Adipocyte (in vitro differentiated cells): ENCODE measurements around the gene LGR6.
"Not testable (repeated sequence)": the region's sequence is repeated elsewhere in the genome, so short reads cannot be mapped to it uniquely, and the experiment has no call there.

Source experiments
- DNase-seq: peaks from one replicate; pipeline ENCODE4 v3.0.0-alpha.2; 2015; ENCODE audit warnings: low read depth
- H3K27me3 ChIP-seq: replicated peaks from 2 replicates; pipeline ENCODE4 v1.7.0; 2013; ENCODE audit warnings: mild to moderate bottlenecking, low read length, moderate library complexity; ENCODE audit not compliant: control insufficient read depth, insufficient read depth
- H3K36me3 ChIP-seq: 2 replicates; pipeline ENCODE4 v1.7.0; 2013; ENCODE audit warnings: low read length, mild to moderate bottlenecking, moderate library complexity; ENCODE audit not compliant: control insufficient read depth, insufficient read depth, severe bottlenecking
- H3K4me1 ChIP-seq: 2 replicates; pipeline ENCODE4 v1.7.0; 2013; ENCODE audit warnings: mild to moderate bottlenecking, low read length, moderate library complexity; ENCODE audit not compliant: control insufficient read depth, insufficient read depth
- H3K4me3 ChIP-seq: 2 replicates; pipeline ENCODE4 v1.7.0; 2013; ENCODE audit warnings: mild to moderate bottlenecking, low read length, moderate library complexity
- H3K9ac ChIP-seq: 2 replicates; pipeline ENCODE4 v1.7.0; 2013; ENCODE audit warnings: mild to moderate bottlenecking, low read length, moderate library complexity
- H3K9me3 ChIP-seq: 2 replicates; pipeline ENCODE4 v1.7.0; 2013; ENCODE audit warnings: mild to moderate bottlenecking, low read length, moderate library complexity; ENCODE audit not compliant: control insufficient read depth

LGR6 gene

DNA sequence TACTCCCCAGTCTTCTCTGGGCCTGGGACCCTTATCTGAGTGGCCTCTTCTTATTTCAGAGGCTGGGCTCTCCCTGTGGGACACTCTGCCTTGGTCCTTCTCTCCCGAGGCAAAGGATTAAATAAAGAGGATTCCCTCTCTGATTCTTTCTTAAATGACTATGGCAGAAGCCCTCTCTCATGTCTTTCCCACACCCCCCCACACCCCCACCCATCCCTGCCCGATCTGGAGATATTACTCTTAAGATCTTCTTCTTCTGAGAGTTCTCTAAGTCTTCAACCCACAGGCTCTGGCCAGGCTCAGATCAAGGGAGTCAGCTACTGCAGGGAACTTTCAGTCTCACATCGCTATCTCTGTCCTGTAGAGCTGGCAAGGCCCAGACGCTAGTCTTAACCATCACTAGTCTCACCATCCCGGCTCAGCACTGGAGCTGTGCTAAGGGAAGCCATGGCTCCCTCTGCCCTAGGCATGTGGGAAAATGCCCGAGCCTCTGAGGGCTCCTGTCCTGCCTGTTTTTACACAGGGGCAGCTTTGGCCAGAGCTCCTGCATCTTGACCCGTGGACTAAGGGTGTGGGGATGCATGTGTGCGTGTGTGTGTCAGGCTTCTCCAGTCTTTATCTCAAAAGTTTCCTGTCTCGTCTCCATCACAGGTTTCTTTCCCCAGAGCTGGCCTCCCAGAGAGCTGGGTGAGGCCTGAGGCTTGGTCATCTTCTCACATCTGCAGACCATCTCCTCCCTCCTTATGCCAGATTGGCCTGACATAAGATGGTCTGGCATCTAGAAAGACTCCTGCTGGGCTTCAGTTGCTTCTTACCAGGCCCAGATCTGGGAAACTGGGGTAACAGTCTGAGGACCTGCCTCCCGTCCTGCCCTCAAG is 36.7 kb downstream of the LGR6 start:
- Histone ChIP-seq H3K4me3 (no peak overlapping the region), H3K4me1 (no peaks in the 10 kb centered on the region), H3K27me3 (peaks cover 49% of the 10 kb centered on the region), H3K9me3 (no peaks in the 10 kb centered on the region), H3K9ac (no peak overlapping the region), H3K36me3 (no peaks in the 10 kb centered on the region)
- DNase-seq = no peak

DNA sequence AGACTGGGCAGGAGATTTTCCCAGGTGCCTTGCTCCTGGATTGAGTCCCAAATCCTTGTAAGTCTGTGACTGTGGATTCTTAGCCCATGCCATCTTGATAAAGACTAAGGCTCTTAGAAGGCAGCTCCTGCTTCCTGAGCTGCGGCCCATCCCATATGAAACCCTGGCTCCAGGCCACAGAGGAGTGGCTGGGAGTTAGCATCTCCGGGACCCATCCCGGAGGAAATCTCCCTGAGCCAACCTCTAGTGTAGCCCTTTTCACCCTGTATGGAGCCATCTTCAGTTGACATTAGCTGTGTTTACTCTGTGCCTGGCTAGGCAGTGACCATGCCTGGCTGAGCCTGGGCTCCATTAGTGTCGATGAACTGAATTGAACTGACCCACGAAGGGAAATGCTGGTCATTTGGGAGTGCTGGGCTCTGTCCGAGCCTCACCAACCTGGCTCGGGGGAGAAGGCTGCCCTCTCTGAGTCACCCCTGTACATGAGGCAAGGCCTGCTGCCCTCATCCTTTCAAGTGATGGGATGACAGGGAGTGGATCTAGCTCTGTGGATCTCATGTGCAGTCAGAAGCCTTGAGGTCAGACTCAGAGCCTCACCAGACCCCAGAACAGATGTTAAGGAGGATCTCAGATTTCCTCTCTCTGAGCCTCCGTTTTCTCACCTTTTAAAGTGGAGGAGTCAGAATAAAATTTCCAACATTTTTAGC is 37.5 kb downstream of the LGR6 start:
- peaks cover 7% of the 10 kb centered on the region for H3K4me1 ChIP-seq
- no peaks in the 10 kb centered on the region for H3K9me3 ChIP-seq
- peaks cover 41% of the 10 kb centered on the region for H3K27me3 ChIP-seq
- no peak overlapping the region for H3K9ac ChIP-seq
- DNase-seq = no peak
- no peak overlapping the region for H3K4me3 ChIP-seq
- H3K36me3 ChIP-seq = no peaks in the 10 kb centered on the region

DNA sequence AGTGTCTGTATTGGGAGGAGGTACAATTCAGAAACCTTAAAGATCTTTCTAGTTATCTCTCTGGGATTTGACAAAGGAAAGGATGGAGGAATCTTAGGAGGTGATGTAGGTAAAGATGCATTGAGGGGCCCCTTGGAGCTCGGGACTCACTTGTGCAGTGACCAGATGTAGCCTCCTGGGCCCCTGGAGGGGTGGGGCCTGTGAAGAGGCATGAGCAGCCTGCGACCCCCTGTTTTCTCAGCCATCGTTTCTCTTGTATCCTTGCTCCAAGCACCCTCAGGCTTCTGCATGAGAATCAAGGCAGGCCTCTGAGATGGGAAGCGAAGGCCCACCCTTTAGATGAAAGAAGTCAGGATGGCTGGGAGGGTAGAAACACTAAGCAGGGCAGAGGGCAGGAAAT is 39.6 kb downstream of the LGR6 start:
- no peak overlapping the region for H3K4me3 ChIP-seq
- no peak overlapping the region for H3K9ac ChIP-seq
- no peaks in the 10 kb centered on the region for H3K36me3 ChIP-seq
- no peak for DNase-seq
- peaks cover 10% of the 10 kb centered on the region for H3K4me1 ChIP-seq
- H3K9me3 ChIP-seq = no peaks in the 10 kb centered on the region
- H3K27me3 ChIP-seq = peaks cover 31% of the 10 kb centered on the region

DNA sequence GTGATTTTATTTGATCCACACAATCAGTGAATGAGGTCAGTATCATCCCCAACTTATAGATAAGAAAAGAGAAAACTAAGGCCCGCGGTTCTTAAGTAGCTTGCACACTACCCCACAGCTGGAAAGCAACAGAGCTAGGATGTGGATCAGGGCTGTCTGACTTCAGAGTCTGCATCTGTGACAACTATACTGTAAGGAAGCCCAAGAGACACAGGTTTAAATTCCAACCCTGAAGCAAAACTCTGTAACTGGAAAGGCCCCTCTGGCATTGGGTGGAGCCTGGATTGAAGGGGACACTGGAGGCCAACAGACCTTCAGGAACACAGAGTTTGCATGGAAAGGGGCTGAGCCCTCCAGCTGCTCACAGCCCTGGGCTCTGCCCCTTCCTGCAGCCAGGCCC is 40.2 kb downstream of the LGR6 start:
- Histone ChIP-seq H3K9me3 (no peaks in the 10 kb centered on the region), H3K36me3 (no peaks in the 10 kb centered on the region), H3K9ac (no peak overlapping the region), H3K27me3 (peaks cover 28% of the 10 kb centered on the region), H3K4me1 (peaks cover 10% of the 10 kb centered on the region), H3K4me3 (no peak overlapping the region)
- DNase-seq = no peak

DNA sequence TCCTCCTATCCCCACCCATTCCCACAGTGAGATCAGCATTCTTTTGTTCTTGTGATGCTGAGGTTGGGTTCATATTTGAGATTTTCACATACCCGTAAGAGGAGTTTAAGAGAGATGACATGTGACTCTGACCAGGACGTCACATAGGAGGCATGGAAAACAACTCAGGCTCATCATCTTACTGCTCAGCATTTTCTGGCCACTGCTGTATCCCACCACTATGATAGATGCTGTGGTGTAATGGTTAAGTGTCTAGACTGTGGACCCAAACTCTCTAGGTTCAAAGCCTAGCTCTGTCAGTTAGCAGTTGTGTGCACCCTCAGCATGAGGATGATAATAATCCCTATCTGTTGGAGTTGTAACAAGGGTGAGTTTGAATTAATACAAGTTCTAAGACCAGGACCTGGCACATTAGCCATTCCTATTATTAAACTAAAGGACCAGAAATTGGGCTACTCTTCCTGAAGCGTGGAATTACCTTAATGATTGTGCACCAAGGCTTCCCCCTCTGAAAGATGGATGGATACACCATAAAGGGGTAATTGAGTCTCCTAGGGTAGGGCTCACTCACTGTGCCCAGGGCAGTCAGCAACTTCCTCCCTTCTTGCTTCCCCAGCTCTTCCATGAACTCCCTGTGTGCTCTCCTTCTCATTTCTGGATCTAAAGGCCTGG is 40.9 kb downstream of the LGR6 start:
- Histone ChIP-seq H3K36me3 (no peaks in the 10 kb centered on the region), H3K9me3 (no peaks in the 10 kb centered on the region), H3K4me1 (peaks cover 10% of the 10 kb centered on the region), H3K9ac (no peak overlapping the region), H3K4me3 (no peak overlapping the region), H3K27me3 (peaks cover 27% of the 10 kb centered on the region)
- DNase-seq = peak; percentile 50

DNA sequence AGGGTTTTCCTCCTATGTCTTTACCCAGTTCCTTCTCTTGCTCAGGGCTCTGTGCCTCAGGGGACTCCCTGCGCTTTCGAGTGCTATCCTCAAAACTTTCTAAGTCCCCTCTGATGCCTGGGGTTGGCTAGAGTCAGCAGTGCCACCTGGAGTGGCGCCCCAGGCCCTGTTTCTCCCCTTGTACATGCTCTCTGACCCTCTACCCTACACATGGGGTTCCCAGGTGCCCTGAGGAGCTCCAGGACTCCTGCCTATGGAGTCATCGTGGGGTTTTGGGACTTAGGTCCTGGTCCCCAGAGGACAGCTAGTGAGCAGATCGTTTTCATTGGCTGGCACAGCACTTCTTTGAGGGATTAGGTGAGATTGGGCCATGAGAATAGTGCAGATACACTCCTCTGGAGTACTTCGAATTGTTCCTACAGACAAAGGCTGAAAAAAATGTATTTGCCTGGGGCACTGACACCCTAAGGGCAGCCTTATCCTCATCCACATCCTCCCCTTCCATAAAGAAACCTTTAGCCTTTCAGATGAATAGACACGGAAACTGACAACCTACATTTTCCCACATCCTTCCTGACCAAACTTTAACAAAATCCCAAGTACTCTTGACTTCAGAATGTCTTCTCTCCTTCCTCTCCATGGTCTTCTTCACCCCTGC is 41.5 kb downstream of the LGR6 start:
- H3K9me3 ChIP-seq = no peaks in the 10 kb centered on the region
- H3K4me1 ChIP-seq = peaks cover 10% of the 10 kb centered on the region
- no peak overlapping the region for H3K4me3 ChIP-seq
- H3K36me3 ChIP-seq = no peaks in the 10 kb centered on the region
- DNase-seq = no peak
- H3K9ac ChIP-seq = no peak overlapping the region
- H3K27me3 ChIP-seq = peaks cover 28% of the 10 kb centered on the region

DNA sequence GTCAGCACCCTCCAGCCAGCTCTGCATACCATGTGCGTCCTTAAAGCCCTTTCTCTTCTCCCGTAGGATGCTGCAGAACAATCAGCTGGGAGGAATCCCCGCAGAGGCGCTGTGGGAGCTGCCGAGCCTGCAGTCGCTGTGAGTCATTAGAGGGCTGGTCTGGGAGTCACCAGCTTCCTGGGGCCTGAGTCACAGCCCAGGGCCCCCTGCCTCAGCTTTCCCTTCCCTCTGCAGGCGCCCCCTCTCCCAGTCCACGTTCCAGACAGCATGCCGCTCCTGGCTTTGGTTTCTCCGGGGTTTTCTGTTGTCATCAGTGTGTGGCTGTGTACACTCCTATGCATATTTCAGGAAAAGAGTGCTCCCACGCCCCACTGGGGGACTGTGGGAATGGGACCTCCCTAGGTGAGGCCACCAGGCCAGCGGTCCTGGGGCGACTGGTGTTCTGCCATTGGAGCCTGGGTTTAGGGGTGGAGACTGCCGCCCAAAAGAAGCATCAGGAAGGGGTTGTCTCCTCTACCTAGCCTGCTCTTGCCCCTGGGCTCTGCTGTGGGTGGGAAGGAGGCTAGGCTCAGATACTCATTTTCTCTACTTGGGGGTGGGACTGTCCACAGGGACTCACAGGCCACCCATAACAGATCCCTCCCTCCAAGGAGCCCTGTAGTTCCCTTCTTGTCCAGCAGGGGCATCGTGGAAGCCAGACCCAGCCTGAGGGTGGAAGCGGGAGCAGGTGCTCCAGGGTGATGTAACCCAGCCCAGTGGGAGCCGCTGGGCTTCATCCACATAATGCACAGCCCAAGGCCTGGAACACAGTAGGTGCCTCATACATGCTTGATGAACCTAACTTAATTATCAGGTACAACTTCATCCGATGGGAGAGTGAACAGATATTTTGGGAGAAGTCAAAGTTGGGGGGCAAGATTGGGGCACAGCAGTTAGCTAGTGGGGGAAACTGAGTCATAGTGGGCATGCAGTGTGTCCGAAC is 42.5 kb downstream of the LGR6 start:
- H3K27me3 ChIP-seq = peaks cover 36% of the 10 kb centered on the region
- H3K9ac ChIP-seq = no peak overlapping the region
- H3K36me3 ChIP-seq = no peaks in the 10 kb centered on the region
- H3K4me1 ChIP-seq = peaks cover 10% of the 10 kb centered on the region
- DNase-seq = peak; percentile 96
- H3K4me3 ChIP-seq = peak overlapping the region; percentile 55
- no peaks in the 10 kb centered on the region for H3K9me3 ChIP-seq

DNA sequence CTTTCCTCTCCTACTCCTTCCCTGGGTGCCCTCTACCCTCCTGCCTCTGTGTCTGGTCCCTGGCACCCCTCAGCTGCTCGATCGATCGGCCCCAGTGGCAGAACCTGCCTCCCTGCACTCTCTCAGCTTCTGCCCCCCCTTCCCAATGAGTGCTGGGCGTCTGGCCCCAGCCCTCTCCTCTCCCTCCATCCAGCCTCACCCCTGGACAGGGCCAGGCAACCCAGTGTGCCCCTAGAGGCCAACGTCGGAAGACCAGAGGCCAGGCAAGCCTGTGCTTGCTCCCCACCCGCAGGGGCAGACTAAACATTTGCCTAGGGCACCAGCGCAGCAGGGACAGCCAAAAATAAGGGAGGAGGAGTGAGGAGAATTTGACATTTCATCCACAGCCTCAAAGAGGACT is 43.5 kb downstream of the LGR6 start:
- Histone ChIP-seq H3K9ac (no peak overlapping the region), H3K4me1 (peaks cover 10% of the 10 kb centered on the region), H3K9me3 (no peaks in the 10 kb centered on the region), H3K36me3 (no peaks in the 10 kb centered on the region), H3K4me3 (no peak overlapping the region), H3K27me3 (peaks cover 44% of the 10 kb centered on the region)
- peak; percentile 32 for DNase-seq

DNA sequence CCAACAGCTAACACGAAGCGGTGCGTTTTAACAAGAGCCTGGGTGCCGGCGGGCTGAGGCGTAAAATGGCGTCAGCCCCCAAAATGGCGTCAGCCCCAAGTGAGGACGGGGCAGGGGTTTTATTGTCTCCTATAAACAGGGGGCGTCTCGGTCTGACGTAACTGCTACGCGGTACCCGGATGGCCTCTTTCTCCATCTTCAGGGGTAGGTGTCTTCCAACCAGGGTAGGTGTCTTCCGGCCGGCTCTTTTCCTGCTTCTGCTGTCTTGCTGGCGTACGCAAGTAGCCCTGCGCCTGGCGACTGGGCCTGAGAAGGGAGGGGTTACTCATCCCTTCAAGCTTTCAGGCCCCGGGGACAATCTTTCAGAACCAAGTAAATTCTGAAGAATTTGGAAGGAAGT is 45.3 kb downstream of the LGR6 start:
- no peak overlapping the region for H3K4me3 ChIP-seq
- H3K4me1 ChIP-seq = peaks cover 10% of the 10 kb centered on the region
- DNase-seq = no peak
- H3K9ac ChIP-seq = no peak overlapping the region
- H3K9me3 ChIP-seq = no peaks in the 10 kb centered on the region
- no peaks in the 10 kb centered on the region for H3K36me3 ChIP-seq
- peaks cover 53% of the 10 kb centered on the region for H3K27me3 ChIP-seq

DNA sequence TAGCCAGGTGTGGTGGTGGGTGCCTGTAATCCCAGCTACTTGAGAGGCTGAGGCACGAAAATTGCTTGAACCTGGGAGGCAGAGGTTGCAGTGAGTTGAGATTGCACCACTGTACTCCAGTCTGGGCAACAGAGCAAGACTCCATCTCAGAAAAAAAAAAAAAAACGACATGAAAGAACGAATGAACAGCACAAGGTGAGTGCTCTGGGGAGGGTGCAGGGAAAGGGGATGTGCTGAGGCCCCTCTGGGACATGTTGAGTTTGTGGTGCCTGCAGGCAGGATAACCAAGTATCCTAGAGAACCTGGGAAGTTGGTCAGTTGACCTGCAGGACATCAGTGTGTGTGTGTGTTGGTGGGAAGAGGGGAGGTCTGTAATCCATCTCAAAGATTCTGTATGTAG is 46.6 kb downstream of the LGR6 start:
- not testable (repeated sequence) for H3K4me3 ChIP-seq, H3K4me1 ChIP-seq, DNase-seq, H3K9me3 ChIP-seq, H3K9ac ChIP-seq, H3K36me3 ChIP-seq
- H3K27me3 ChIP-seq = peaks cover 55% of the 10 kb centered on the region
